Measurements from ENCODE around the gene PCNX3. TPM values are rescaled to one million over a fixed set of nuclear protein-coding genes. Genes with fewer than 3 reads are reported as not detected.

The PCNX3 gene
- polyA plus RNA-seq (ENCODE audit: insufficient read length in 4 of 4) = 10 to 100 TPM; 24.5 to 38.7 (median 26.3) TPM

DNA sequence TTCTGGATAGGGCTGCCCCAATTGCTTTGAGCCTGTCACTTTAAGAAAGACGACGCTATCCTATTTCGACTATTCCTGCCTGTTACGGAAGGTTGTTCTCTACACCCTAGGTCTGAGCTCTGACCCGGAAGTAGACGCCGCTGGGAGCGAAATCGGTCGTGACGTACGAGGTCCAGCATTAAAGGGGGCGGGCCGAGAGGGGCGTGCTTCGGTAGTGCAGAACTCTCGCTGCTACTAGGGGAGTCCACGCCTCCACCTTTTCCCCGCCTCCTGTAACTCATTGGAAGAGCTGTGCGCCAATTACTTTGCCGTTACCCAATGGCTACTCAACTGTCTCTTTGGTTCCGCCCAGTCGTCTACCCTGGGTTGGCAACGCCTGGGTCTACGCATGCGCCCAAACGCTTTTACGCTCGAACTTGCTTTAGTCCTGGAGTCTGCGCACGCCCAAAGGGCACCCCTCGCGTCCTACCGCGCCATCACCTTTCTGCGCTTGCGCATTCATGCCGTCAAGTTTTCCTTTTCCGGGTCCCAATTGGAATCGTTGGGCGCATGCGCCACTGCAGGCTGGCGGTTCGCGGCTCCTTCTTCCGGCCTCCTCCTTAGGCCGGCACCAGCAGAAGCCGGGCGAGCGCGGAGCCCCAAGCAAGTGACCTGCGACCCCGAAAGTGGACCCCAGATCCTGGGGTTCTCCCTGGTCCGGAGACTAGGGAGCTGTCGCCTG, at the start of gene PCNX3:
PCNX3 (plus strand) TSS at position 548 of the 721 bp plus-strand sequence. CDS start 536 bp downstream, outside the sequence.
- peak; percentile 100 for DNase-seq (ENCODE audit: low read depth in 4 of 4, low spot score in 3 of 4)

DNA sequence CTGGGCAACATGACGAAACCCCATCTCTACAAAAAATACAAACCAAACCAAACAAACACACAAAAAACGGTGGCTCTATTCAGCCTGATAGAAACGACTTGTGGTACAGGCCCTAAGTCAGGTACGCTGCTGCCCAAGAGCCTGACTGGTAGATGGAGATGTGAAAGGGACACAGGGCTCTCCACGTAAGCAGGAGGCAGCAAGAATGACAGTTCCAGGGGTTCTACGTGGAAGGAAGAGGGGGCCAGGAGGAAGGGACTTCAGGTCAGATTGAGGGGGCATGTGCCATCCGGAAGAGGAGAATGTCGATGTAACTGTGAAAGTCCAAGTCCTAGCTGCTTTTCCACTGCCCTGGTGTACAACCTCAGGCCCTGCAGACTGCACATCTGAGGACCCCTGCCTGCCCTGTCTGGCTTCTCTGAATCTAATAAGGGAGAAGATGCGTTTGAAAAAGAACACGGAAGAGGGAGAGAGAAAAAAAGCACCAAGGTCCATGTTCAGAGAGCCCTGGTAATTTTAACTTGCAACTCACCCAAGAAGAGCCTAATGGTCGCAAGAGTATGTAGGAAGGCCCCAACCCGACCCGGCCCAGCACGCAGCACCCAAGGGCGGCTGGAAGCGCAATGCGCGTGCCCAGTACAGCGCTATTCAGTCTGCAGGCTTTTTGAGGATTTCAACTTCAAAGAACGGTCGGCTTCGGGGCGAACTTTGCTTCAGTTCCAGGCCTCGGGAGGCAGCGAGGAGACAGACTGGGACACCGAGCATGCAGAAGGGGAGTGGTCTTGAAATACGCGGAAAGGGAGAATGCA, 46.2 kb upstream of the PCNX3 start:
- DNase-seq (ENCODE audit: low read depth in 4 of 4, low spot score in 3 of 4) = no peak

DNA sequence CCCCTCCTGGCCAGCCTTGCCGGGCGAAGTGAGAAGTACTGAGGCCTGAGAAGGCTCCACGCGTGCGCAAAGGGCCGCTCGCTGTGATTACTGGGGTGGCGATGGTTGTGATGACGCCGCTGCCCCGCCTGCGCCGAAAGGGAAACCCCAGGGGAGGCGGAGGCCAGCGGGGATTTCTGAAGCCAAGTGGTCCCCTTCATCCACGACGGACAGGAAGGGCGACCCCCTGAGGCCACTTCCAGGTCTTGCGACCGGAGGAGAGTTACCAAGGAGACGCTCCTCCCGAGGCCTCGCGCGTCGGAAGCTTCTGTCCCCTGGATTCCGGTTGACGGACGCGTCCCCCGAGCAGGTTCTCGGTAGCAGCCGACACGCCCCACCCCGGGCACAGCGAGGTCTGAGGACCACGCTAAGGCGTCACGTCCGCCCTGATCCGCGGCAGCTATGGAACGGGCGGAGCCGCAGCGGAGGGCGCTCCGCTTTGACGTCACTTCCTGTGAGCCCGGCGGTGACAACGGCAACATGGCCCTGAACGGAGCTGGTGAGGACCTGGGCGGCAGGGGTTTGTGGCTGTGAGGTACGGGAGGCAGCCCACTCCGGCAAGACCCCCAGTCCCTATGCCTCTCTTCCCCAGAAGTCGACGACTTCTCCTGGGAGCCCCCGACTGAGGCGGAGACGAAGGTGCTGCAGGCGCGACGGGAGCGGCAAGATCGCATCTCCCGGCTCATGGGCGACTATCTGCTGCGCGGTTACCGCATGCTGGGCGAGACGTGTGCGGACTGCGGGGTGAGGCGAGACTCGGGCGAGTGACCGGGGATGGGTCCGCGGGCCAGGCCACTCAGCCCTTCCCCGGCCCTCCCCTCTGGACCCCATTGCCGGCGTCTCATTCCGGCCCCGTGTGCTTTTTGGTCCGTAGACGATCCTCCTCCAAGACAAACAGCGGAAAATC, 45.3 kb upstream of the PCNX3 start, which contains the start of gene ZNRD2:
ZNRD2 (plus strand) TSS at position 505 of the 946 bp plus-strand sequence; CDS start at position 520, 15 bp downstream.
- DNase-seq (ENCODE audit: low read depth in 4 of 4, low spot score in 3 of 4) = peak; percentile 93 to 98 (median 94)

DNA sequence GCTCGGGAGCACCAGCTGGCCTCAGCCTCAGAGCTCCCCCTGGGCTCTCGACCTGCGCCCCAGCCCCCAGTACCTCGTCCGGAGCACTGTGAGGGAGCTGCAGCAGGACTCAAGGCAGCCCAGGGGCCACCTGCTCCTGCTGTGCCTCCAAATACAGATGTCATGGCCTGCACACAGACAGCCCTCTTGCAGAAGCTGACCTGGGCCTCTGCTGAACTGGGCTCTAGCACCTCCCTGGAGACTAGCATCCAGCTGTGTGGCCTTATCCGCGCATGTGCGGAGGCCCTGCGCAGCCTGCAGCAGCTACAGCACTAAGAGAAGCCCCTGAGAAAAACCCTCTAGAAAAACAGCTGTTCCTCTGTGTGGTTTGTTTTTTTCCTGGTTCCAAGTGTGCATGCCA, 44.2 kb upstream of the PCNX3 start:
- DNase-seq (ENCODE audit: low read depth in 4 of 4, low spot score in 3 of 4) = no peak

DNA sequence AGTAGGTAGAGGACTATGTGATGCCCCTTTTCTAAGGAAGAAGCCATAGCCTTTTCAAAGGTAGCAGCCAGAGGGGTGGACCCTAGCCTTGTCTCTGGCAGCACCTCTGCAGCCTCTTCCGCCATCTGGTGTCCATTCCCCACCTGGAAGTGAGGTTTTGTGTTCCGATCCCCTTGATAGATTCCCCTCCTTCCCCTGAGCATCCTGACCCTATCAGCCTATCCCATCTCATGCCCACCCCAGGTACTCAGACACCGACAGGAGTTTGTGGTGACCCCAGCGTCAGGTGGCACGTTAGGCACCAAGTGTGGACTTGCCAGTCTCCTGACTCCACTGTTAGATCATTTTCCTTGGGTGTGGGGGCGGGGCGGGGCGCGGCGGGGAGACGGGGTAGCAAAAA, 43.6 kb upstream of the PCNX3 start:
- no peak for DNase-seq (ENCODE audit: low read depth in 4 of 4, low spot score in 3 of 4)

DNA sequence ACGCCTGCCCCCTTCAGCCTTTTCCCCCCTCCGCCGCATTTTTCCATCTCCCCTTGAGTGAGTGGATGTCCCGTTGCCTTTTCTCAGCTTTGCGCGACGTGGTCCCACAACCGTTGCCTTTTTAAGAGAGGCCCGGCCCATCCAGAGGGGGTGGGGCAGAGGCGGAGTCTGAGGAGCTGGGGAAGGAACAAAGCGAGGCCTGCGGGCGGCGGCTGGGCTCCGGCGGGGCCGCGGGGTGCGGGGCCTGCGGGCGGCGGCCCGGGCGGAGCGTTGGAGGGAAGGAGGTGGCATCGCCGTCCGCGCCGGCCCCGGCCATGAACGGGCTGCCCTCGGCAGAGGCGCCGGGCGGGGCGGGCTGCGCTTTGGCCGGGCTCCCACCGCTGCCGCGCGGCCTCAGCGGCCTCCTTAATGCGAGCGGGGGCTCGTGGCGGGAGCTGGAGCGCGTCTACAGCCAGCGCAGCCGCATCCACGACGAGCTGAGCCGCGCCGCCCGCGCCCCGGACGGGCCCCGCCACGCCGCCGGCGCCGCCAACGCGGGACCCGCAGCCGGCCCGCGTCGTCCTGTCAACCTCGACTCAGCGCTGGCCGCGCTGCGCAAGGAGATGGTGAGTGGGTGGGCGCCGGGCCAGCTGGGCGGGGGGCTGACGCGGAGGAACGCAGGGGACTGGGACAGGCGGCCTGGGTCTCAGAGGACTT, 43.1 kb upstream of the PCNX3 start, which contains the start of gene FAM89B:
FAM89B (plus strand) TSS at position 183 of the 696 bp plus-strand sequence; CDS start at position 315, 132 bp downstream.
- peak in 3 of 4 donors; percentile 79 to 87 (median 82) for DNase-seq (ENCODE audit: low read depth in 4 of 4, low spot score in 3 of 4)

DNA sequence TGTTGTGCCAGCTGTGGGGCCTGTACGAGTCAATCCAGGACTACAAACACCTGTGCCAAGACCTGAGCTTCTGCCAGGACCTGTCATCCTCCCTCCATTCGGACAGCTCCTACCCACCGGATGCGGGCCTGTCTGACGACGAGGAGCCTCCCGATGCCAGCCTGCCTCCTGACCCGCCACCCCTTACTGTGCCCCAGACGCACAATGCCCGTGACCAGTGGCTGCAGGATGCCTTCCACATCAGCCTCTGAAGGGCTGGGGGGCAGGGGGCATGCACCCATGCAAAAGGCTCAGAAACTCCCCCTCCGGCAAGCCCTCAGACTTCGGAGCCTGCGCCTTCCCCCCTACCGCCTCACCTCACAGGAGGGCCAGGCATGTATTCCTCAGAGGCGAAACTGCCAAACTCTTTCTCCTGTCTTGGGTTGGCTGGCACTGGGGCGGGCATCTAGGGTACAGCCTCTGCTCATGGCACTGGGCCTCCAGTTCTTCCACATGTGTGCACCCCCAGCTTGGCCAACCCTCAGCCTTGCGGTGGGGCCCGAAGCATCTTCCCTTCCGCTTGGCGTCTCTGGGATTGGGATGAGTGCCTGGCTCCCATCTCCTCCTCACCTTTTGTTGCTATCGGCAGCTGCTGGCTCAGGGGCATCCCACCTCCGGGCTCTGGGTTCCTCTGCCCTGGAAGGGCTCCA, 42.0 kb upstream of the PCNX3 start:
- DNase-seq (ENCODE audit: low read depth in 4 of 4, low spot score in 3 of 4) = no peak

DNA sequence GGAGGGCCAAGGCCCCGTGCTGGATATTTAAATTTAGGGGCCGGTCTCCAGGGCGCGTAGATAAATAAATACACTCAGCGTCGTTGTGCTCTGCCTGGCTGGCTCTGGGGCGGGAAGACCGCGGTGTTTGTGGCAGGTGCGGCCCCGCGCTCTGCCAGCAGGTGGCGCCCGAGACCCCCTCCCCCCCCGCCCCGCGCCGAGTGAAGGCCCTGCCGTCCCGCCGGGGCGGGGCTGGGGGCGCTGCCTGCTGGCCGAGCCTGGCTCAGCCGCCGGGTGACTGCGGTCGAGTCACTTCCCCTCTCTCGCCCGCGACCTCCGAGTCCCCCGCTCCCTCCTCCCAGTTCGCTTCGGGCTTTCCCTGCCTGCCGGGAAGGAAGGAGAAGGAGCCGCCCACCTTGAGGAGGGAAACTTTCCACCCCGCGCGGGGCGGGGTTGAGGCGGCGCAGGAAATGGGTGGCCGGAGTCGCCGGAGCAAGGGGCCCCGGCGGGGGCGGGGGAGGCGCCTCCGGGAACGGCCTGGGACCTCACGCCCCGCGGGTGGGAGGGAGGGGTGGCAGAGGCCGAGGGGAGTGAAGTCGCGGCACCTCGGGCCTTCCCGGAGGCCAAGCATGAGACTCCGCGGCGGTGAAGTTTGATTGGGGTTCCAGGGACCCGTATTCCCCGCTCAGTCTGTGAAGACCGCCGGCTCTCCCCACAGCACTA, 41.3 kb upstream of the PCNX3 start:
- DNase-seq (ENCODE audit: low read depth in 4 of 4, low spot score in 3 of 4) = peak in 3 of 4 donors; percentile 73 to 76 (median 75)

DNA sequence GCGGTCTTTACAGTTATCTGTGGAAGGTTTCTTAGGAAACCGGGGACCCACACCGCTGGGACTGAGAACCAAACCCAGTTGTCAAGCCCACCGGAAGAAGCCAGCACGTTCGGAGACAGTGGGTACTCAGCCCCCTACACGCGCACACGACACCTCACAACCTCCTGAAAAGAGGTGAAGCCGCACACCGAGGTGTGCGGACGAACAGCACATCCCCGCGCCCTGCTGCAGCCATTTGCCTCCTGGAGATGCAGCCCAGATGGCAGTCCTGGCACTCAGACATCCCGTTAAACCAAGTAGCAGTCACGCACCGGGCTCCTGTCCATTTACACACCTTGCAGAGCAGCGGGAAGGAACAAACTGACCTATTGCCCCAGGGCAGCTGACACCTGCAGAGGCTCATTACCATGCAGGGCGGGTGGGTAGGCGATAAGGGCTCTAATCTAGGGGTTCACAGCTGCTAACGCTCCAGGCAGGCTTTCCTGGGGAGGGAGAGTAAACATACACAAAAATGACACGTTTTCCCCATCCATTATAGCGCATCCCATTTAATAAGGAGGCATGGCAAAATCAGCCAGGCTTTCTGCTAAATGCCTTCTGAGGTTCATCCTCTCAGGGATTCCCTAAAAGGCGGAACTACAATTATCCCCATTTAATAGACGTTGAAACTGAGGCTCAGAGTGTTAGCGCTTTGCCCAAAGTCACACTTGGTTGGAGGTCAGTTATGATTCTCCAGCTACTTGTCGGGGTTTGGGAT, 40.6 kb upstream of the PCNX3 start:
- no peak for DNase-seq (ENCODE audit: low read depth in 4 of 4, low spot score in 3 of 4)

DNA sequence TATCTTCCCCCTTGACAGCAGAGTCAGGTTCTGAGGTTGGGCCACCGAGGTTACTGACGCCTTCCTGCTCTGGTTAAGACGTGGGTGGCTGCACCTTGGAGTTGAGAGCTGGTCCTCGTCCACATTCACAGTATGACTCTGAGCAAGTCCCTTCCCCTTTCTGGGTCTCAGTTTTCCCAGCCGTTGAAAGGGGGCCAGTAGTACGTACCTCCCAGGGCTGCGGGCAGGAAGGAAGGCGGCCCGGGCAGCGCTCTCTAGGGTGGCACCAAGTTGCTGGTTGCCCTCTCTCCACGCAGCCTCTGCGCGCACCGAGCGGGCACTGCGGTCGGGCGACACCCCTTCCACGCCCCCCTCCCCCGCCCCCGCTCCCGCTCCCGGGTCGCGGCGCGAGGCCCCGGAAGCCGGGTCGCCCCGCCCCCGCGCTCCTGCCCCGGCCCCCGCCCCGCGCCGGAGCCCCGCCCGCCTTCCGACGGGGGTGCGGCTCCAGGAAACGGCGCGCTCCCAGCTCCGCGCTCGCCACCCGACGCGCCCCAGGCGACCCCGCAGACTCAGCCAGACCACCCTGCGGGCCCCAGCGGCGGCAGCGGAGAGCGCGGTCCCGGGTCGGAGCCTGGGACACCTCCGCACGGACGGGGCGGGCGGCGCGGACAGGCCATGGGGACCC, 39.9 kb upstream of the PCNX3 start, which contains the start of gene EHBP1L1:
EHBP1L1 (plus strand) TSS at position 486 of the 664 bp plus-strand sequence. CDS start 250 bp downstream, outside the sequence.
- no peak for DNase-seq (ENCODE audit: low read depth in 4 of 4, low spot score in 3 of 4)

DNA sequence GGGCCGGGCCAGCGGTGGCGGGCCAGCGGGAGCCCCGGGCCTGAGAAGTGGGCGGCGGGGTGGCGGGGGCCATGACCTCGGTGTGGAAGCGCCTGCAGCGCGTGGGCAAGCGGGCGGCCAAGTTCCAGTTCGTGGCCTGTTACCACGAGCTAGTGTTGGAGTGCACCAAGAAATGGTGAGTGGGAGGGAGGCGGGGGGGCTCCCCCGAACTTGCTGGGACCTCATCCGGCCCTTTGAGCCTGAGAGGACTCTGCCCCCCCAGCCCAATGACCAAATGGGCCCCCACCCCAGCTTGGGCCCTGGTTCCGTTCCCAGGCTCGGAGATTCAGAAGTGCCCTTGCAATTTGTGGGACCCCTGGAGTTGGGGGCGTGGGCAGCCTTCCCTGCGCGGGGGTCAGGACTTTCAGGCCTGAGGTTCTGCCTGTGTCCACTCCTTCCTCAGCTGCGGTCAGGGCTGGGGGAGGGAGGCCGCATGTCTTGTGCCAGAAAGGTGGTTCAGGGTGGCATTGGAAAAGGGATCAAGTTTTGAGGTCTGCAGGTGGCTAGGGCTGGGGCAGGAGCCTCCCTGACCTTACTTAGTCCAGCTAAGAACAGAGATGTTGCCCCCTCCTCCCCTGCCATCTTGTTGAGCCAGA, 39.2 kb upstream of the PCNX3 start:
- DNase-seq (ENCODE audit: low read depth in 4 of 4, low spot score in 3 of 4) = no peak

DNA sequence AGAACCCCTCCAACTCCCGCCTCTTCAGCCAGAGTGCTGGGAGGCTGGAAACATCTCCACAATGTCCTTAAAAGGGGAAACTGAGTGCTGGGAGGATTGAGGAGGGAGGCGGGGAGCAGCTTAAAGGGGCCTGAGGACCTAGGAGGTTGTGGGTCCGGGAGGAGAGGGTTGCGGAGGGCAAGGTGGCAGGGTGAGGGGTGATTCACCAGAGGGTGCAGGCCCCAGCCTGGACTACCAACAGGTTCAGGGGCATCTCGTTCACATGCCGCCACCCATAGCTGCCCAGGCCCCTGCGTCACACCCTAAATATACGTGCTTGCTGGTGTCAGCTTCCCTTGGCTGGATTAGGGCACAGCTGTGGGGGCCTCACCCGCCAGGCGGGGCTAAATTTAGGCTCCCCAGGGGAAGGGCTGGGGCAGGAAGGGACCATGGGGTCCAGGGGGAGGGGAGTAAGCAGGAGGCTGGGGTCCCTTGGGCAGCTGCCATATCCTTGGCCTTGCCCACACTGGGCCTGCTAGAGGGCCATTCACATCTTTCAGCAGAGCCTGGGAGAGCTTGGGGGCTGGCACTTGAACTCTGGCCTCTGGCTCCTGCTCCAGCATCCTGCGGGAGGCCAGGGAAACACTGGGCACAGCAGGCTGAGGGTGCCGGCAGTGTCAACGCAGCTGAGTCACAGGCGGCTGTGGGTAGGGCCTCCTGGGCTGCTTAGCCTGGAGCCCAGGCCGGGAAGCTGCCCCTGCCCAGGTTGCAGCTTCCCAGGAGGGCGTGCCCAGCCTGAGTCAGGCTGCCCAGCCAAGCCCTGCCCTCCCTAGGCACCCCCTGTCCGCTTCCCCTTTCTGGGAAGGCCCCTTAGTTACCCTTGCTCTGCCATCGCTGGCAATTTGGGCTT, 38.5 kb upstream of the PCNX3 start:
- no peak for DNase-seq (ENCODE audit: low read depth in 4 of 4, low spot score in 3 of 4)

DNA sequence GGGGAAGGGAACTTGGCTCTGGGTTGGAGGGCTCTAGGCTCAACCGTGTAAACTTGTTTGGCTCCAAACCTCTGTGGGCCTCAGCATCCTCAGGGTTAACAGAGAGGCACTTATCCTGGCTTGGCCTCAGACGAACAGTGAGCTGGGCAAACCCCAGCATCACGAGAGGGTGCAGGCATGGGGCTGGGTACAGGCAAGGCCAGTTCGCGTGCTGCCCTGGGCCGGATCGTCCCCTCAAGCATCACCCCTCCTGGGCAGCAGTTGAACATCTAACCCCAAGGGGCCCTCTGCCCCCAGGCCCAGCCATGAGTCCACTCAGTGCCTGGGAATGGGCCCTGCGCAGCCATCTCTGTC, 37.8 kb upstream of the PCNX3 start:
- DNase-seq (ENCODE audit: low read depth in 4 of 4, low spot score in 3 of 4) = no peak

DNA sequence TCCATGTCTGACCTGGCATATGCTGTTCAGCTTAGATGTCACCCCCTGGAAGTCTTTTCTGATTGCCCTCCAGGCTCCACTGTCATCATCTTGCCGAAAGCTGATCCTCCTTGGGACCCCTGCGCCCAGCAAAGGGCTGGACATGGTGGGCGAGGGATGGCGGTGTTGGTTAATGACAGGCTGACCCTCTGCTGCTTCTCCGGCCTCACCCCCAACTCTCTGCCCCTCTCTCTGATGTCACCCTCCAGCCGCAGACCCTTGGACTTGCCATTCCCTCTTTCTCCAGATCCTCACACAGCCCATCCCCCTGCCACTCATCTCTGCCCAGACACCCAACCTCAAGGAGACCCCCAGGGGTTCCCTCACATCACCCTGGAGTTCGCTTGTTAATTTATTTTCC, 37.4 kb upstream of the PCNX3 start:
- no peak for DNase-seq (ENCODE audit: low read depth in 4 of 4, low spot score in 3 of 4)

DNA sequence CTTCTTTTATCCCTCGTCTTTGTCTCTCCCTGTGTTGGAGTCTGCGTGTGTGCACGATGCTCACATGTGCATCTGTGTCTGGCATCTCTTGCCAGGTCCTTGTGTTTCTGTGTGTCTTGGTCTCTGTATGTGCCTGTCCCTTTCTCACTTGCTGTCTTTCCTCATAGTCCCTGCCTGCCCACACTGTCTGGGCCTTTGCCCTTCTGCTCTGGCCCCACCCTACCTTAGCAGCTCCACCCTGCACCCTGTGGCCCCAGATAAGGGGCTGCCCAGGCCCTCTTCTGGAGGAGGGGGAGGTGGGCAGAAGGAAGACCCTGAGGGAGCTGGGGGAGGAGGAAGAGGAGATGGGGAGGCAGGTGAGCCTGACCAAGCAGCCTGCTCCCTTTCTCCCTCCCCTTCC, 36.9 kb upstream of the PCNX3 start:
- DNase-seq (ENCODE audit: low read depth in 4 of 4, low spot score in 3 of 4) = no peak

DNA sequence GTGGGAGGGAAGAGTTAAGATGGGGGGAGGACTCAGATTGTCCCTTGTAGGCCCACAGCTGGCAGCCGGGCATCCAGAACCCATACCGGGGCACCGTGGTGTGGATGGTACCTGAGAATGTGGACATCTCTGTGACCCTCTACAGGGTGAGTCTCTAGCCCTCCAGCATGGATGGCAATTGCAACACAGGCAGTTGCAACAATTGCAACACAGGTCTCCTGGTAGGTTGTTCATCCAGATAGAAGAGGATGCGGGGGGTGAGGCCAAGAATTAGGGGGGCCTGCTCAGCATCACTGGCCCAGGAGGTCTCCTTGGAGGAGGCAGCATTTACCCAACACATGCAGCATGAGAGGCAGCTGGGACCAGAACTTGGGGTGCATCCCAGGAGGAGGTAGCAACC, 36.3 kb upstream of the PCNX3 start:
- no peak for DNase-seq (ENCODE audit: low read depth in 4 of 4, low spot score in 3 of 4)

Measured in right renal pelvis (tissue), 4 donors.